OCI-LY1 (cell line): ENCODE data around the gene CHODL.

ENCODE experiments used
- H2AFZ ChIP-seq: fragments of 200-600 bp; sonication (generic), shearing (Covaris generic); 2 replicates; pipeline ENCODE4 v1.6.0; 2014; ENCODE audit warnings: antibody characterized with exemption, mild to moderate bottlenecking, low read length
- H3F3A ChIP-seq: fragments of 200-600 bp; sonication (generic), shearing (Covaris generic); 2 replicates; pipeline ENCODE4 v1.6.0; 2014; ENCODE audit warnings: mild to moderate bottlenecking, antibody characterized with exemption, low read length, moderate library complexity; ENCODE audit not compliant: insufficient read depth
- H3K27ac ChIP-seq: fragments of 200-600 bp; sonication (generic); 2 replicates; pipeline ENCODE4 v1.5.1; 2014; ENCODE audit warnings: low read length, mixed run types, mild to moderate bottlenecking, low read depth; ENCODE audit not compliant: poor library complexity, severe bottlenecking
- H3K27me3 ChIP-seq: fragments of 200-600 bp; sonication (generic); 2 replicates; pipeline ENCODE4 v1.6.0; 2014; ENCODE audit warnings: antibody characterized with exemption, mild to moderate bottlenecking, low read length, moderate library complexity; ENCODE audit not compliant: insufficient read depth
- H3K36me3 ChIP-seq: fragments of 200-600 bp; sonication (generic); 2 replicates; pipeline ENCODE4 v1.6.1; 2014; ENCODE audit warnings: mild to moderate bottlenecking, antibody characterized with exemption, low read length, moderate library complexity, mixed read lengths; ENCODE audit not compliant: insufficient read depth
- H3K4me1 ChIP-seq: fragments of 200-600 bp; sonication (generic); 2 replicates; pipeline ENCODE4 v1.5.1; 2014; ENCODE audit warnings: mild to moderate bottlenecking, low read length, moderate library complexity; ENCODE audit not compliant: insufficient read depth, severe bottlenecking
- H3K4me2 ChIP-seq: fragments of 200-600 bp; sonication (generic), shearing (Covaris generic); 2 replicates; pipeline ENCODE4 v1.6.1; 2014; ENCODE audit warnings: low read length
- H3K4me3 ChIP-seq: fragments of 200-600 bp; sonication (generic); 2 replicates; pipeline ENCODE4 v1.5.1; 2014; ENCODE audit warnings: low read length, low read depth, mild to moderate bottlenecking, mixed read lengths; ENCODE audit not compliant: poor library complexity, severe bottlenecking
- H3K79me2 ChIP-seq: fragments of 200-600 bp; shearing (Covaris generic); 2 replicates; pipeline ENCODE4 v1.6.1; 2016; ENCODE audit warnings: mixed run types, low read length, mixed read lengths; ENCODE audit not compliant: insufficient read depth
- H3K9ac ChIP-seq: fragments of 200-600 bp; sonication (generic), shearing (Covaris generic); 2 replicates; pipeline ENCODE4 v1.6.1; 2014; ENCODE audit warnings: mild to moderate bottlenecking, low read length, mixed read lengths
- H3K9me2 ChIP-seq: fragments of 200-600 bp; sonication (generic), shearing (Covaris generic); 2 replicates; pipeline ENCODE4 v1.6.1; 2014; ENCODE audit warnings: low read depth, mild to moderate bottlenecking, low read length, mixed read lengths
- H3K9me3 ChIP-seq: fragments of 200-600 bp; shearing (Covaris generic); 2 replicates; pipeline ENCODE4 v1.6.1; 2014; ENCODE audit warnings: low read length, mixed read lengths
- H4K20me1 ChIP-seq: fragments of 200-600 bp; sonication (generic), shearing (Covaris generic); 2 replicates; pipeline ENCODE4 v1.6.0; 2016; ENCODE audit warnings: mild to moderate bottlenecking, low read length; ENCODE audit not compliant: insufficient read depth
- EZH2 ChIP-seq: fragments of 200-600 bp; sonication (generic), shearing (Covaris generic); IDR thresholded peaks from 2 replicates; pipeline ENCODE4 v1.8.0; 2017; ENCODE audit warnings: borderline replicate concordance, mixed run types, mild to moderate bottlenecking, antibody characterized with exemption, low read length, moderate library complexity, mixed read lengths
- TF ChIP-seq, protein P1 (sequence below): fragments of 200-600 bp; sonication (generic), shearing (Covaris generic); IDR thresholded peaks from 2 replicates; pipeline ENCODE4 v1.5.1; 2017; ENCODE audit warnings: mild to moderate bottlenecking, antibody characterized with exemption, low read length, moderate library complexity, mixed read lengths

CHODL gene

DNA sequence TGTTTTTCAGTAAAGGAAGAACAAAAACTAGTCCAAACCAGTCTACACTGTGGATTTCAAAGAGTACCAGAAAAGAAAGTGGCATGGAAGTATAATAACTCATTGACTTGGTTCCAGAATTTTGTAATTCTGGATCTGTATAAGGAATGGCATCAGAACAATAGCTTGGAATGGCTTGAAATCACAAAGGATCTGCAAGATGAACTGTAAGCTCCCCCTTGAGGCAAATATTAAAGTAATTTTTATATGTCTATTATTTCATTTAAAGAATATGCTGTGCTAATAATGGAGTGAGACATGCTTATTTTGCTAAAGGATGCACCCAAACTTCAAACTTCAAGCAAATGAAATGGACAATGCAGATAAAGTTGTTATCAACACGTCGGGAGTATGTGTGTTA, 21.3 kb downstream of the CHODL start:
- H2AFZ ChIP-seq: no peak overlapping the region
- H3K27ac ChIP-seq: no peak overlapping the region
- TF ChIP-seq, protein P1, sequence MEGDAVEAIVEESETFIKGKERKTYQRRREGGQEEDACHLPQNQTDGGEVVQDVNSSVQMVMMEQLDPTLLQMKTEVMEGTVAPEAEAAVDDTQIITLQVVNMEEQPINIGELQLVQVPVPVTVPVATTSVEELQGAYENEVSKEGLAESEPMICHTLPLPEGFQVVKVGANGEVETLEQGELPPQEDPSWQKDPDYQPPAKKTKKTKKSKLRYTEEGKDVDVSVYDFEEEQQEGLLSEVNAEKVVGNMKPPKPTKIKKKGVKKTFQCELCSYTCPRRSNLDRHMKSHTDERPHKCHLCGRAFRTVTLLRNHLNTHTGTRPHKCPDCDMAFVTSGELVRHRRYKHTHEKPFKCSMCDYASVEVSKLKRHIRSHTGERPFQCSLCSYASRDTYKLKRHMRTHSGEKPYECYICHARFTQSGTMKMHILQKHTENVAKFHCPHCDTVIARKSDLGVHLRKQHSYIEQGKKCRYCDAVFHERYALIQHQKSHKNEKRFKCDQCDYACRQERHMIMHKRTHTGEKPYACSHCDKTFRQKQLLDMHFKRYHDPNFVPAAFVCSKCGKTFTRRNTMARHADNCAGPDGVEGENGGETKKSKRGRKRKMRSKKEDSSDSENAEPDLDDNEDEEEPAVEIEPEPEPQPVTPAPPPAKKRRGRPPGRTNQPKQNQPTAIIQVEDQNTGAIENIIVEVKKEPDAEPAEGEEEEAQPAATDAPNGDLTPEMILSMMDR: no peak
- TF ChIP-seq EZH2: no peak
- H3K9me3 ChIP-seq: no peaks in the 10 kb centered on the region
- H3F3A ChIP-seq: no peaks in the 10 kb centered on the region
- H3K27me3 ChIP-seq: no peaks in the 10 kb centered on the region
- no peaks in the 10 kb centered on the region for H4K20me1 ChIP-seq
- no peak overlapping the region for H3K4me3 ChIP-seq
- no peak overlapping the region for H3K4me2 ChIP-seq
- H3K9ac ChIP-seq: no peak overlapping the region
- H3K79me2 ChIP-seq: no peaks in the 10 kb centered on the region
- no peaks in the 10 kb centered on the region for H3K4me1 ChIP-seq
- no peaks in the 10 kb centered on the region for H3K9me2 ChIP-seq
- no peaks in the 10 kb centered on the region for H3K36me3 ChIP-seq

GRCh38 chr21:18267496-18267895, 22.9 kb downstream of the CHODL start:
- Histone ChIP-seq H3F3A (no peaks in the 10 kb centered on the region), H3K36me3 (no peaks in the 10 kb centered on the region), H3K27ac (no peak overlapping the region), H3K4me3 (no peak overlapping the region), H4K20me1 (no peaks in the 10 kb centered on the region), H2AFZ (no peak overlapping the region), H3K4me2 (no peak overlapping the region), H3K9ac (no peak overlapping the region), H3K9me3 (no peaks in the 10 kb centered on the region), H3K27me3 (no peaks in the 10 kb centered on the region), H3K9me2 (no peaks in the 10 kb centered on the region), H3K79me2 (no peaks in the 10 kb centered on the region), H3K4me1 (no peaks in the 10 kb centered on the region)
- TF ChIP-seq, protein P1: no peak

DNA sequence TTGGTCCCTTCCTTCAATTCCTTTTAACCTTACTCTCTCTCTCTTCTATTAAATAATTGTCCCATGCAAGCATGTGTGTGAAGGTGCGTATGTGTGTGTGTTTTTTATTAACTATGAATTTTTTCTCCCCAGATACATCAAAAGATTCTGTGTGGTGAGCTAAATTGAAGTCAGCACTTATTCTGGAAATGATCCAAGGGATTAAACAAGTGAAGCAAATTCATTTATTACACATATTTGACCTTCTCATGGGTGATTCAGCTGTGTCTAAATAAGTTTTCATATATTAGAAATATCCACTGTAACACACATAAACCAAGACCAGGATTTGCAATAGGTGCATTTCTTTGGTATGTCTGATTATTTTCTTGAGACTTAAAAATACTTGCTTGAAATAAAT, 24.3 kb downstream of the CHODL start:
- Histone ChIP-seq H3K9me2 (no peaks in the 10 kb centered on the region), H2AFZ (no peak overlapping the region), H3K9ac (no peak overlapping the region), H3K9me3 (no peaks in the 10 kb centered on the region), H3K4me2 (no peak overlapping the region), H3K27me3 (no peaks in the 10 kb centered on the region), H3F3A (no peaks in the 10 kb centered on the region), H3K4me1 (no peaks in the 10 kb centered on the region), H3K36me3 (no peaks in the 10 kb centered on the region), H4K20me1 (no peaks in the 10 kb centered on the region), H3K79me2 (no peaks in the 10 kb centered on the region), H3K4me3 (no peak overlapping the region), H3K27ac (no peak overlapping the region)
- no peak for TF ChIP-seq EZH2
- TF ChIP-seq, protein P1: no peak
